Left lung (tissue), 10 donors: ENCODE results near the gene DNHD1. TPM values are rescaled to one million over a fixed set of nuclear protein-coding genes. Genes with fewer than 3 reads are reported as not detected.

Experiments
- ATAC-seq: fragments of 200-7000 bp; cut with Tn5 transposase; one replicate; pipeline ENCODE4 v1.9.1; 2020; ENCODE audit warnings: moderate library complexity
- DNase-seq, 4 donors: peaks; one replicate each; pipeline ENCODE4 v3.0.0-alpha.2; 2013 to 2020
- H3K27ac ChIP-seq, 2 donors: fragments of 200-600 bp; sonication (generic) in 1 of 2; one replicate each; pipeline versions ENCODE4 v1.5.0 to v1.8.0; 2020 to 2021
- H3K27me3 ChIP-seq, 2 donors: fragments of 200-600 bp; sonication (generic) in 1 of 2; one replicate each; pipeline versions ENCODE4 v1.5.0 to v1.8.0; 2020 to 2021
- H3K36me3 ChIP-seq, 2 donors: fragments of 200-600 bp; sonication (generic) in 1 of 2; one replicate each; pipeline versions ENCODE4 v1.5.0 to v1.8.0; 2020 to 2021
- H3K4me1 ChIP-seq, 2 donors: fragments of 200-600 bp; one replicate each; pipeline ENCODE4 v1.8.0; 2021
- H3K4me3 ChIP-seq, 2 donors: fragments of 200-600 bp; sonication (generic) in 1 of 2; one replicate each; pipeline versions ENCODE4 v1.5.0 to v1.8.0; 2020 to 2021; ENCODE audit warnings: mild to moderate bottlenecking in 1 of 2
- H3K9me3 ChIP-seq, 2 donors: fragments of 200-600 bp; sonication (generic) in 1 of 2; one replicate each; pipeline versions ENCODE4 v1.5.0 to v1.8.0; 2020 to 2021
- CTCF ChIP-seq, 2 donors: fragments of 200-600 bp; sonication (generic) in 1 of 2; IDR thresholded peaks; one replicate each; pipeline versions ENCODE4 v1.5.0 to v1.8.0; 2021; ENCODE audit warnings: antibody characterized with exemption in 2 of 2
- intact Hi-C, 2 donors: fragments of 100-400 bp; cut with DNase I; formaldehyde crosslinking; loops; one replicate each; pipeline versions ENCODE4 v1.11.2 to v1.14.2; 2022
- polyA plus RNA-seq, 6 donors: library from polyadenylated mRNA; unstranded; fragments of 120-200 nt; gene quantifications; one replicate each; pipeline ENCODE4 v1.2.1, GENCODE V29; 2013; ENCODE audit not compliant: insufficient read length in 6 of 6
- total RNA-seq, 2 donors: library from RNA; stranded (reverse); fragmentation: NEBNext Ultra II Directional; extraction: Animal tissue kit (Norgen Biotek cat#: 25700); gene quantifications; one replicate each; pipeline ENCODE4 v1.2.1, GENCODE V29; 2021
- donor health status: DM: no; HTN: yes; CAD: no.
- donor health status: DM: no; HTN: no; CAD: no.

The DNHD1 gene
- total and polyA plus RNA-seq, 8 donors, result 7.1 to 18.6 (median 15.5) TPM

- H3K36me3 ChIP-seq, result peaks cover 0 to 35% of the 10 kb centered on the region in 2 donors
- ATAC-seq, result no peak
- no peak overlapping the region for H3K27ac ChIP-seq
- no peaks in the 10 kb centered on the region for H3K27me3 ChIP-seq
- intact Hi-C loops, result loop anchor here in 1 of 2 donors (5.0 kb wide), 1 partner anchor 176 kb away; no protein-coding TSS in a partner anchor
- DNase-seq, result no peak
- H3K9me3 ChIP-seq, result no peaks in the 10 kb centered on the region
- no peak for TF ChIP-seq CTCF (IDR thresholded peaks at IDR 0.05)
- no peaks in the 10 kb centered on the region for H3K4me1 ChIP-seq
- H3K4me3 ChIP-seq, result no peak overlapping the region
Measured at GRCh38 chr11:6530848-6531247, 33.8 kb downstream of the DNHD1 start.

- ATAC-seq, result peak; percentile 89
- intact Hi-C loops, result loop anchor here in 1 of 2 donors (5.0 kb wide), 1 partner anchor 176 kb away; no protein-coding TSS in a partner anchor
- H3K27me3 ChIP-seq, result no peaks in the 10 kb centered on the region
- no peak overlapping the region for H3K4me3 ChIP-seq
- H3K36me3 ChIP-seq, result peaks cover 0 to 35% of the 10 kb centered on the region in 2 donors
- peak; percentile 65 to 70 for TF ChIP-seq CTCF (IDR thresholded peaks at IDR 0.05)
- DNase-seq, result peak in 2 of 4 donors; percentile 43 to 66
- no peaks in the 10 kb centered on the region for H3K4me1 ChIP-seq
- no peak overlapping the region for H3K27ac ChIP-seq
- no peaks in the 10 kb centered on the region for H3K9me3 ChIP-seq
Measured at GRCh38 chr11:6531267-6531752, 34.2 kb downstream of the DNHD1 start.

- Histone ChIP-seq H3K4me1 (no peaks in the 10 kb centered on the region), H3K4me3 (no peak overlapping the region), H3K36me3 (peaks cover 0 to 12% of the 10 kb centered on the region in 2 donors), H3K27ac (no peak overlapping the region), H3K27me3 (no peaks in the 10 kb centered on the region), H3K9me3 (no peaks in the 10 kb centered on the region)
- ATAC-seq, result no peak
- no peak for DNase-seq
- intact Hi-C loops, result no loop called here
- no peak for TF ChIP-seq CTCF (IDR thresholded peaks at IDR 0.05)
Measured at GRCh38 chr11:6538456-6538855, 41.4 kb downstream of the DNHD1 start.

- Histone ChIP-seq H3K4me1 (no peaks in the 10 kb centered on the region), H3K4me3 (no peak overlapping the region), H3K27me3 (no peaks in the 10 kb centered on the region), H3K36me3 (peaks cover 0 to 7% of the 10 kb centered on the region in 2 donors), H3K27ac (no peak overlapping the region), H3K9me3 (no peaks in the 10 kb centered on the region)
- intact Hi-C loops, result no loop called here
- TF ChIP-seq CTCF (IDR thresholded peaks at IDR 0.05), result no peak
- DNase-seq, result no peak
- no peak for ATAC-seq
Measured at GRCh38 chr11:6538945-6539344, 41.9 kb downstream of the DNHD1 start.

GRCh38 chr11:6539748-6540268 is 42.7 kb downstream of the DNHD1 start:
- no peak for TF ChIP-seq CTCF (IDR thresholded peaks at IDR 0.05)
- Histone ChIP-seq H3K4me3 (no peak overlapping the region), H3K9me3 (no peaks in the 10 kb centered on the region), H3K27me3 (no peaks in the 10 kb centered on the region), H3K36me3 (peaks cover 0 to 5% of the 10 kb centered on the region in 2 donors), H3K4me1 (no peaks in the 10 kb centered on the region), H3K27ac (no peak overlapping the region)
- DNase-seq (no peak), ATAC-seq (no peak)
- intact Hi-C loops, result no loop called here
